Femur (tissue), 1 donor: ENCODE measurements around the gene PFKM.
"Not testable (repeated sequence)": the region's sequence is repeated elsewhere in the genome, so short reads cannot be mapped to it uniquely, and the experiment has no call there.

ENCODE experiments used
- DNase-seq: peaks from one replicate; pipeline ENCODE4 v3.0.0-alpha.2; 2017

Gene PFKM

DNA sequence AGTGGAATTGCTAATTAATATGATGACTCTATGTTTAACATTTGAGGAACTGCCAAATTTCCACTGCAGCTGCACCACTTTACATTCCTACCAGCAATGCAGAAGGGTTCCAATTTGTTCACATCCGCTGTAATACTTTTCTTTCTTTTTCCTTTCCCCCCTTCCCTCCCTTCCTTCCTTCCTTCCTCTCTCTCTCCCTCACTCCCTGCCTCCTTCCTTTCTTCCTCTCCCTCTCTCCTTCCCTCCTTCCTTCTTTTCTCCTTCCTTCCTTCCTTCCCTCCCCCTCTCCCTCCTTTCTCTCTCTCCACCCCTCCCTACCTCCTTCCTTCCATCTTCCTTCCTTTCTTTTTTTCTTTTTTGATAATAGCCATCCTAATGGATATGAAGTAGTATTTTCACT, 3.2 kb upstream of the PFKM start:
- no peak for DNase-seq

DNA sequence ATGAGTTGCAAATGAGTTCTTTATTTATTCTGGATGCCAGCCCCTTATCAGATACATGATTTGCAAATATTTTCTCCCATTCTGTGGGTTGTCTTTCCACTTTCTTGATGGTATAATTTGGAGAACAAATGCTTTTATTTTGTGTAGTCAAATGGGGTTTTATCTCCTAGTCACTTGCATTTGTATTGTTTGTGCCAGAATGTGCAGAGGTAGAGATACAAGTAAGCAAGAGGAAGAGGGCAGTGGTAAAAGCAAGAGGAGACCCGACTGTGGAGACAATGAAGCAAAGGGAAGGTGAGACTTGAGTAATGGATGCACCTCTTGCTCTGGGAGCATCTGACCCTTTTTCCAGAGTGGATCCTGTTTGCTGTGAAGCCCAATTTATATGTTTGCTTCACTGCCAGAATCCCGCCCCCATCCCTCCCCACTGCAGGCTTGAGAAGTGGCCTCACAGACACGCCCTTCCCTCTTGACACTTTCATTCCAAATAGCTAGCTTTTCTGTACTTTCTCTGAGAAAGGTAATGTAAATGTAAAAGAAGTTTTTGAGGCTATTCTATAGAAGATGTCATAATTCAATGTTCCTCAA, 786 bp upstream of the PFKM start:
- DNase-seq = no peak

DNA sequence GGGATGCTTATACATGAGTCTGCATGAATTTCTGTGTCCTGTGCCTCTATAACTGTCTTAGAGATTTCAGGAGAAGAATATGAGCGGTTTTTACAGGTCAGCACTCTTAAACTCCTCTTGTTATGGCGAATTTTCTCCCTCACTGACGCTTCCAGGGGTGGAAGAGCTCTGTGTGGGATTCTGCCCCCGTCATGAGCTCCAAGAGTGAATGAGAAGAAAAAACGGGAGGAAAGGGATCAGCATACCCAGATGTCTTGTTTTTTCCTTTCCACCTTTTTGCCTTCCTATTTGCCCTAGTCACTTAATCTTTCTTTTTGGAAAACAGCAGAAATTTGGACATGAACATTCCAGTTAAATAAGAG, 651 bp downstream of the PFKM start:
- no peak for DNase-seq

DNA sequence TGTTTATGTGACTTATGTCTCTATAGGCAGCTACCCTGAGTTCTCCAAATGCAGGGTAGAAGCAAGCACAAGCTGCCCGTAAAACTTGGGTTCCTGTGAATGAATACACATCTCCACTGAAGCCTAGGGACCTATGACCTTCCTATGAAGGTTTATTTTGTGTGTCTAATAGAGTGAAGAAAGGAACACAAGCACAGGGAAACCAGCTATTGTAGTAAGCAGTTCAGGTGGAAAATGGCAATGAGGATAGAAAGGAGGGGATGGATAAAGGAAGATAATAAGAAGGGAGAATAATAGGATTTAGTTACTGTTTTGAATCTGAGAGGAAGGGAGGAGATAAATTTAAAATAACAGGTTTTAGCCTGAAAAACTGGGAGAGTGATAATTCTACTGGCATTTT, 2.4 kb downstream of the PFKM start:
- no peak for DNase-seq

DNA sequence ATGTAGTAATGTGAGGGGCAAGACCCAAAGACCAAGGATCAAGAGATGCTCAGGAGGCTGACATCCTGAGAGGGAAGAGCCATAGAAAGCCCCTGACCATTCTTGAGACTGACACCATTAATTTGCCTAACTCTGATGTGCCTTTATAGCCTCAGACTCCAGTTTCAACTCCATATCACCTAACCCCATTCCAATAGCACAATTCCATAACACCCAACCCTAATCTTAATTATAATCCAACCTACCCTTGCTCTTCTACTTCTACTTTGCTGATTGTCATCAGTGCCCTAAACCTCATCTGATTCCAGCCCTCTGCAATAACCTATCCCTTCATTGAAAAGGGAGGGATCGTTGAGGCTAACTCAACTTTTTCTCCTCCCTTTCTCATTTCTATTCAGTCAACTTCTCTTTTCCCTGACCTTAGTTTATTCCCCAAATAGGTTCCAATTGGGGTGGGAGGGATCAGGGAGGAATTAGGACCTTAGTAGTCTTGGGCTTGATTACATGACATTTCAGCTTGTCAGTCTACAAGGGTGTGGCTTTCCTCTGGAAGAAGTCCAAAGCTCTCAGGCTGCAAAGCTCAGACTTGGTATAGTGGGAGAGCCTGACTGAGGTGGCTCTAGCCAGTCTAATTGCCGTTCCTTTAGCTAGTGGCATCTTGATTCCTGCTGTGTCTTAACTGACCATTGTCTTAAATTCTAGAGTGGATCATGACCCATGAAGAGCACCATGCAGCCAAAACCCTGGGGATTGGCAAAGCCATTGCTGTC, 3.1 kb downstream of the PFKM start:
- no peak for DNase-seq

DNA sequence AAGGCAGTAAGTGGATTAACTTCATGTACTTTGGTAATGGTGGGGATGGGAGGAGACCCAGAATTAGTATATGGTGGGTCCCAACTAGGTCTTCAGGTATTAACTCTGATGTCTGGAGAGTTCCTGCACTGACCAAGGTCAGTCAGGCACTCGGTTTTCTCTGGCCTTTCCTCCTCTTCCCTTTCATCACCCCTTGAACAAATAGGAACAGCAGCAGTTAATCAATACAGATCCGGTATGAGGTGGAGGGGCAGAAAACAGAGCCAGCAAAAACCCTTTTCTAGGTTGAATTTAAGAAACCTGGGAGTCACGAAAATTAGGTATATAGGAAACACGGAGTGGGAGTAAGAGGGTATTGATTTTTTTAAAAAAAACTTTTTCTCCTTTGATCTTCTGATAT, 4.0 kb downstream of the PFKM start:
- DNase-seq = no peak

DNA sequence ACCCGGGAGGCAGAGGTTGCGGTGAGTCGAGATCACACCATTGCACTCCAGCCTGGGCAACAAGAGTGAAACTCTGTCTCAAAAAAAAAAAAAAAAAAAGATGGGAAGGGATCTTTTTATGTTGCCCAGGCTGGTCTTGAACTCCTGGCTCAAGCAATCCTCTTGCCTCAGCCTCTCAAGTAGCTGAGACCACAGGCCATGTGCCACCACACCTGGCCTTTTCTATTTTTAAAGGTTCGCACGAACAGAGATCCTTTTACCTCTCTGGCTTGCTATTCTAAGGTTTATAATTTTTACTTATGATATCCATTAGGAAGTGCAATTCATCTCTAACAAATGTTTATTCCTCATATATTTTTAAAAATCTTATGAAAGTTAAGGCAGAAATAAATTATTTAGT, 6.4 kb downstream of the PFKM start:
- DNase-seq = not testable (repeated sequence)

DNA sequence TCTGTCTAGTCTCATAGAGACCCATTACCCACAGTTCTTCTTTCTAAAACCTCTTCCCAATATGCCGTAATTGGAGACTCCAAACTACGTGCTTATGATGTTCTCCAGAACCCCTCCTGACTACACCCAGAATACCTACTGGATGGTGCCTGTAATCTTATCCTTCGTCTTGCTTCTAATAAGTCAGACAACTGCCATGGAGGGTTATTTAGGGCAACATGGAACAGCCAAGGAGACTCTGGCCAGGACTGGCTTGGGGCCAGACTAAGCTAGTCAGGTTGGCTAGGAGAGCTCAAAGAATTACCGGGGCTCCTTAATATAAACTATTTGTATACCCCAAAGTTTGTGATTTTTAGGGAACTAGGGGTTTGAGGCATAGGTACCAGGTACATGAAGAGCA, 6.8 kb downstream of the PFKM start:
- DNase-seq = no peak

DNA sequence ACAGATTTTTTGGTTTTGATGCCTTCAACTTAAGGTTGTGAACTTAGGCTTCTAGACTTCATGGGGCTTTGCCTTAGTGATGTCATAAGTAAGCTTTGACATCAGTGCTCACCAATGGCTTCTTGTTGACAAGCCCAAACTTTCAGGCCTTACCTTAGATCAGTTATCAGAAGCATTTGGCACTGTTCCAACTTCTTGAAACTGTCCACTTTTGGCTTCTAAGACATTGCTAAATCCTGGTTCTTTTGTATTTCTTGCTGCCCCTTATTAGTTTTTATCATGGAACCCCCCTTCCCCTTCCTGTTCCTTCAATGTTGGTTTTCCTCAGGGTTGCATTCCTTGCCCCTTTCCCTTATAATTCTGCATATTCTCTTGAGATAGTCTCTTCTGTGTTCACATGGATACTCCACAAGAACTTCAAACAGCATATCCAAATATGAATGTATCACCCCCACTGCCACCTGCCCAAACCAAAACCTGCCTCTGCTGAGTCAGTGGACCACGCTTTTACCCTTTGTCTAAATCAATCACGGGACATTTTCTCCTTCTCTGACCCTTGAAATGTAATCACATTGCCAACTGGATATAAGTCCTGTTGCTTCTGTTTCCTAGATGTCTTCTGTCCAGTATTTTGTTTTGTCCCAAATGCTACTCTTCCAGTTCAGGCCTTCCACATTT, 7.9 kb downstream of the PFKM start:
- DNase-seq = no peak

DNA sequence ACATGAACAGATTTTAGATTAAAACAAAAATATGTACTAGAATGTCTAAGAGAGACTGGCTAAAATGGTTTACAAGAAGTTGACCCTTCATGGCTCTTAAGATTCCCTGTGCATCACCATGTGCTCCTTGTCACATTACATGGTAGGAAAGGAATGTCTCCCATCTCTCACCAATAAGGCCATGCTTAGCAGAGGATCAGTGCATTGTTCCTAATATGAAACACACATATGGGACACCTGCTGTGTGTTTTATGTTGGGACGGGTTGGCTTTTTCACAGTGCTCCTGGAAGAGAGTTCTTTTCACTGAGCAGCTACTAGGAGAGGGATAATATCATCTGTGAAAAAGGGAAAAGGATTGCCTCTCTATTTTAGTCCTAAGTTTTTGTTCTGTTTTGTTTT, 9.6 kb downstream of the PFKM start:
- DNase-seq = no peak

DNA sequence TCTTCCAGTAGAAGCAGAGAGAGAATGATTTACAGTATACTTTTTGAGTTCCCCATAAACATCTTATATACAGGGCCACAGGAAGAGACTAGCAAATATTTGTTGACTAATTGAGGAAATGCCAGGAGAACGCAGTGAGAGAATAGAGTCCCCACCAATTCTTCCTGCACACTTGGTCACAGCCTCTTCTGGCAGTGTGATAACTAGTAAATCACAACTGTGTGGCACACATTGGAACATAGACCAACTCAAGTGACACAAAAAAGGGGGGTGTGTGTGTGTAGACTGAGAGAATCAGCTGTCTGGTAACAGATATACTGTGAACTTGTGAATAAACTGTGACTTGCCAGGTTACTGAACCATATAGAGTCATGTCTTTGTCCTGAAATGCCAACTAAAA, 10.2 kb downstream of the PFKM start:
- DNase-seq = no peak

DNA sequence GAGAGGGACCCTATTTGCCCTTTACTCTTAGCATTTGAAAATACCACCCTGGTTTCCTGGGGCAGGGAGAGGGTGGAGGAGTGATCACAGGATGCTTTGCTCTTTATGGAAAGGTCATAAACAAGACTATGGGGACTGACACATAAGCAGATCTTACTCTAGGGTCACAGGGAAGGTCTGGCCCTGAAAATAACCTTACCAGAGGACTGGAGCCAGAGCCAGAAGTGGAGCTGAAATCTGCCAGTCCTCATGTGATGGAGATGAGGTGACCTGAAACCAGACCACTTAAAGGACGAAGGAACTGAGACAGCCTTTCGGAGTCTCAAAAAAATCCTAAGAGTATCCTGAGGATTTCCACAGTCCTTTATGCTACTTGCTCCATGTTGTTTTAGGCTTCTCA, 12.4 kb downstream of the PFKM start:
- no peak for DNase-seq

DNA sequence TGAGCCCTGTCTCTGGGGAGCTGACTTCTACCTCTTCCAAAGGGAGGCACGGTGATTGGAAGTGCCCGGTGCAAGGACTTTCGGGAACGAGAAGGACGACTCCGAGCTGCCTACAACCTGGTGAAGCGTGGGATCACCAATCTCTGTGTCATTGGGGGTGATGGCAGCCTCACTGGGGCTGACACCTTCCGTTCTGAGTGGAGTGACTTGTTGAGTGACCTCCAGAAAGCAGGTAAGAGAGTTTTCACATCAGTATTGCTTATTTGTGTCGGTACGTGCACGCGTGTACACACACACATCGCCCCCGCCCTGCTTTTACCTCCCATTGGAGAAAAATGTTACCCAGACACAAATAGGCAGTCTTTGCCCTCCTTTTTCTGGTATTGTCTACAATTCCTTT, 13.7 kb downstream of the PFKM start:
- DNase-seq = no peak

DNA sequence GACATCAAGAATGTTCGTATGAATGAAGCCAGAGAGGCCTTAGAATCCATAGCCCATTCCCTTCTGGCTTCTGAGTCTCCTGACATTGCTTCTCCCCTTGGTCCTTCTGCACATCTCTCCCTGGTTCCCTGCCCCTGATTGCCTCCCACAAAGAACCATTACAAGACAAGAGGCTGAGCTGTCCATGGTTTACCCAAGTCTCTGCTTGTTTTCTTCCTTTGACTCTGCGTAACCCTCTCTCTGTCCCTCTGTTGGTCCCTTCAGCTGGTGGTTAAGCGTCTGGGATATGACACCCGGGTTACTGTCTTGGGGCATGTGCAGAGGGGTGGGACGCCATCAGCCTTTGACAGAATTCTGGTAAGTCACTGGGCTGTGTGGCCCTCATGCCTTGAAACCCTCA, 15.9 kb downstream of the PFKM start:
- DNase-seq = no peak

DNA sequence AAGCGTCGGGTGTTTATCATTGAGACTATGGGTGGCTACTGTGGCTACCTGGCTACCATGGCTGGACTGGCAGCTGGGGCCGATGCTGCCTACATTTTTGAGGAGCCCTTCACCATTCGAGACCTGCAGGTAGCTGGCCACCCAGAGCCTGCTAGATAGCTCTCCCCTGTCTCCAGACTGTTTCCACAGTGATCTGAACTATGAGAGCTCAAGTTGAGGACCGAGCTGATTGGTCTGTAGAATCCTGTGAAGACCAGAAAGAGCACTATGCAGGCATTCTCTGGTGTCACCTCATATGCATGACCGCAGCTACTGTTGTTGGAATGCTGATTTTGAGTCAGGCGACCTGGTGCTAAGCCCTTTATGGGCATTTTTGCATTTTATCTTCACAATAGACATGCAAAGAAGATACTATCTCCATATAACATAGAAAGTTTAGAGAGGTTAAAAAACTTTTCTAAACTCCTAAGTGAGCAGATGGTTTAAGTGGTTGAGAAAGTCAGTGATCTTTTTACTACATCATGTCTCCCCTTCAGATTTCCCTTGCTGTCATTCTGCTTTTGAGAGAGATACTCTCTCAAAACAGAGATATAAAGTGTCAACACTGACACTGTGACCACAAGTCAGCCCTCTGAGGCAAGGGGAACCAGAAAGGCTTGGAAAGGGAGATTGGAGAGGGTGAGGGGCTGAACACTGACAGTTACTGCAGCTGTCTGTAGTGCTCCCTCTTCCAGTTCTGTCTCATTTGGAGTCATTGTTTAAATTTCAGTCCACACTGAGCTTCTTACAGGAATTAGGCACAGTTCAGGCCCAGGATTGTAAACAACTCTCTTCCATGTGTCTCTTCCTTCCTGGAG, 23.9 kb downstream of the PFKM start:
- no peak for DNase-seq

DNA sequence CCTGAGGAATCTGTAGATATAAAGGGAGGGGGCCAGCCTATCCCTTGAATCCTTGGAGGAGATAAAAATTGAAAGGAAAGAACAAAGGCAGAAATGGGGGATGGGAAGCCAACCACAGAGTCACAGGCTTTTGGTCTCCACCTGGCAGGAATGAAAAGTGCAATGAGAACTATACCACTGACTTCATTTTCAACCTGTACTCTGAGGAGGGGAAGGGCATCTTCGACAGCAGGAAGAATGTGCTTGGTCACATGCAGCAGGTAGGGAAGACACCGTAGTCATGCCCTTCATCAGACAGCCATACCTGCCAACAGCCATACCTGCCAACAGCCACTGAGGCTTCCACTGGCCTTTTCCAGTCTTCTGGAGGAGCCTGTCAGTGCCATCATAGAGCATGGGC, 24.7 kb downstream of the PFKM start:
- DNase-seq = no peak

DNA sequence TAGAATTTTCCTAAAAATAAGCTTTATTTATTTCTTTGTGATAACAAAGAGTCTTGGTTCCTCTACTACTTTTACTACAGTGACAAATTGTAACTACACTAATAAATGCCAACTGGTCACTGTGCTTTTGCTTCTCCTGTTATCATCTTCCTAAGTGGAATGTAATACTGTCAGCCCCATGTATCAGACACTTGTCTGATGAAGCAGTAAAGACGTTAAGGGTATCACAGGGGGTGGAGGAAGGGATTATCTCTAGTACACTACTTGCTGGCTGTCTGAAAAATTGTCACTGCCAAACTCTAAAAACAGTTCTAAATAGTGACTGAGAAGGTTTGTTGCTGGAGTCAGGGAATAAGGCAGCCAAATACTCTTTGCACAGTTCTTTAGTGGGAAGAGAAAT, 26.8 kb downstream of the PFKM start:
- no peak for DNase-seq

DNA sequence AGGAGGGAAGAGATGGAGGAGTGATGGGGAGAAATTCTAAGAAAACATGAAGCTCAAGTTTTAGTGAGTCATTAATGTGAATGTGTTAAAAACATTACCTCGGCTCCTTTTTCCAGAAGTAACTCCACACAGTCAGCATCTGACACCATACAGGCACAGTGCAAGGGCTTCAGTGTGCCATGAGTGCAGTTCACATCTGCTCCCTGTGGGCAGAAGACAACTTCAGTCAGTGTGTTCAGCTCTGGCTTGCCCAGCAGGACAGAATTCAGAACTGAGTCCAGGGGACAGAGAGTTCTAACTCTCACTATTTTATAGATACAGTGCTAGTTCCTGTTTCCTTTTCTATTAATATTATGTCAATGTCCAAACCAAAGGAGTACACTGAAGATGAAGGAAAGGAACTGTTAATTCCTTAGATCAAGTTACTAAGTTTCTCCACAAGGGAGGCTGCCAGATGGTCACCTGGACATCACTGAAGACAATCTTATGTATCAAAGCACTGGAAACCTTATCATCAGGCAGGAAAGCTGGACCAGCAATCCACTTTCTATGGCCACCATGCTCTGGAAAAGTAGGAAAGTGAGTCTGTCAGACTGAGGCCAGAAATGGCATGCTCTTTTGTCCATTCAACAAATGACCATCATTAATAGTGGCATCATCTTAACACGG, 32.1 kb downstream of the PFKM start:
- DNase-seq = no peak

DNA sequence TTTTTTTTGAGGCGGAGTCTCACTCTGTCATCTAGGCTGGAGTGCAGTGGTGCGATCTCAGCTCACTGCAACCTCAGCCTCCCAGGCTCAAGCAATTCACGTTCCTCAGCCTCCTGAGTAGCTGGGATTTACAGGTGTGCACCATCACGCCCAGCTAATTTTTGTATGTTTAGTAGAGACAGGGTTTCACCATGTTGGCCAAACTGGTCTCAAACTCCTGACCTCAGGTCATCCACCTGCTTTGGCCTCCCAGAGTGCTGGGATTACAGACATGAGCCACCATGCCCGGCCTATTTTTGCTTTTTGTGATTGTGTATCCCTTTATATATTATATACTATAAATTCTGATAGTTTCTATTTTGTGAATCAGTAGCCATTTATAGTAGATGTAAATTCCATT, 36.6 kb downstream of the PFKM start:
- not testable (repeated sequence) for DNase-seq

DNA sequence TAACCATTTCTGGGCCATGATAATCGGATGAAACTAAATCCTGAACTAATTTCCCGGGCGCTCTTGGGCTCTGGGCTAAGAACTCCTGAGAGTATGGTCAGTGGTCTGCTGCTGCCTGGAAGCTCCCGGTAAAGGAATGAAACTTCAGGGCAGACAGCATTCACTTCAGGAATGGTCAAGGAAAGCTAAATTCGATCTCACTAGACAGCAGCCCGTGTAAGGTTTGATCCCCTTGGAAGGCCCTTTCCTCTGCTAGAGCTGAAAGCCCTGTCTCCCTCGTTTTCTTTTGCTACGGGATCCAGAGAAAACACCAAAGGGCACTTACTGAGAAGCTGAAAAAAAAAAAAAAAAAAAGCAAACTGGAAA, 37.5 kb downstream of the PFKM start:
- no peak for DNase-seq

DNA sequence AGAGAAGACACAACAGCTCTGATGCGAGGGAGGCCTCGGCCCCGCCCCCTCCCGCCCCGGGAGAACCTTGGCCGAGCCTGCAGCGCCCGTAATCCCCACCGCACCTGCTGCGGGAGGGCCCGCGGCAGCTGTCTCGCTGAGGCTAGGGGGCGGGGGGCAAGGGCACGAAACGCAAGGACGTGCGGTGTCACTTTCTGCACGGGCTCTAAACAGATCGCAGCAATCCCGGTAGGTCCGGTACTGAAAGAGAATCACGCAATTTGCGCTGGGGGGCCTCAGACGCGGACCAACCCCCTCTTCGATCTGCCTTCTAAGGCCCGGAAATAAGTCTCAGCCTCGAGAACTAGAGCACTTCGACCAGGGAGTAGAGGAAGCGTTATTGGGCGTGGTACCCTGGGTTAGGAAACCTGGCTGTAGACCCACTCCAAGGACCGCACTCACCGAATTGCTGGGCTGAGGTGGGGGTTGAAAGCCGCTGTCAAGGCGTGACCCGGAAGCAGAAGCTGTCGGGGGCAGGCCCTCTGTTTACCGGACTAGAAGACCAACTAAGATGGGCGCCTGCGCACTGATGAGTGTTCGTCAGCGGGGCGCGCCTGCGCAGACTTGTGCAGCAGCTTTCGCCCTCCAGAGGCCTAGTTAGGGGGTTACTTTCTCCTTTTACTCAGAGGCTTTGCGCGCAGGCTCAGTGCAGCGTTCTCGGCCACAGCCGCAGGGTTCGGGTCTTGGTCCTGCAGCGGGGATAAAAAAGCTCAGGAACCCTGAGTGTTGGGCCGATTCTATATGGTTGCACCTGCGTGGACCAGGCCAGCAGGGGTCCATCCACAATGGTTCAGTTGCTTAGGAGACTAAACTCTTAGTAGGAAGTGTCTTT, 38.1 kb downstream of the PFKM start, which contains the start of gene ASB8:
Gene ASB8 (minus strand): TSS at position 498 of the 871 bp plus-strand sequence. CDS start 4,019 bp downstream, outside the sequence.
- DNase-seq = peak; percentile 99

DNA sequence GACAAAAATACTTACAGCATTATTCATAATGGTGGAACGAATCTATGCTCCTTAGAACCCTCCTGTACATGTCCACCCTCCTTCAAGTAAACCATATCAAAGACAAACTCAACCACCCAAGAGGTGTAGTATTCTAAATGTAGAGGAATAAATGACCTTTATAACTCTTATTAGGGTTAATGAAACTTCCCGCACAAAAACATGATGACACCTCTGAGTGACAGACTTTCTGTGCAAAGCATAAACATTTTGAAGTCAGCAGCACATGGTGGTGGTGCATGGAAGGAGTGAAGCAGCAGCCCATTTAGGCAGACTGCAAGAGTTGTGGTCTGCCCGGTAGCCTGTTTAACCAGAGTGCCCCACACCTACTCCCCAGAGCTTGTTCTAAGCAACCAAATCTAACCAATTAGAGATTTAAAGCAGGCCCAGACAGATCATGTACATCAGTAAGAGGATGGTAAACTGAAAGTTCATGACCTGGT, 38.8 kb downstream of the PFKM start:
- no peak for DNase-seq
